HG02870 (cell line): ENCODE data around the gene CAPN5.
A peak's percentile ranks its signal among the peaks of the same experiment; 100 is the strongest.
"Not testable (repeated sequence)": the region's sequence is repeated elsewhere in the genome, so short reads cannot be mapped to it uniquely, and the experiment has no call there.

Experiments
- ATAC-seq: cut with Tn5 transposase; IDR thresholded peaks from one replicate; pipeline ENCODE4 v1.9.1; 2021; ENCODE audit warnings: mild to moderate bottlenecking, moderate library complexity; ENCODE audit not compliant: unreplicated experiment

The CAPN5 gene

GRCh38 chr11:77042111-77042726 is 24.6 kb upstream of the CAPN5 start:
- ATAC-seq = no peak

- no peak for ATAC-seq
These were observed 22.4 kb upstream of the CAPN5 start for GRCh38 chr11:77044356-77044755.

- no peak for ATAC-seq
These were observed 21.9 kb upstream of the CAPN5 start for GRCh38 chr11:77044886-77045285.

- ATAC-seq = no peak
These were observed 20.7 kb upstream of the CAPN5 start for GRCh38 chr11:77046060-77046501.

- ATAC-seq = peak; percentile 85
These were observed 19.5 kb upstream of the CAPN5 start for GRCh38 chr11:77047007-77047927.

- not testable (repeated sequence) for ATAC-seq
These were observed 18.8 kb upstream of the CAPN5 start for GRCh38 chr11:77047928-77048446.

- ATAC-seq = no peak
These were observed 17.7 kb upstream of the CAPN5 start for GRCh38 chr11:77049026-77049425.

- no peak for ATAC-seq
These were observed 15.3 kb upstream of the CAPN5 start for GRCh38 chr11:77051511-77051910.

- ATAC-seq = no peak
These were observed 14.3 kb upstream of the CAPN5 start for GRCh38 chr11:77052518-77052917.

GRCh38 chr11:77053217-77054015 is 13.4 kb upstream of the CAPN5 start:
- no peak for ATAC-seq

- ATAC-seq = no peak
These were observed 12.7 kb upstream of the CAPN5 start for GRCh38 chr11:77054084-77054483.

- ATAC-seq = no peak
These were observed 11.6 kb upstream of the CAPN5 start for GRCh38 chr11:77055101-77055561.

- no peak for ATAC-seq
These were observed 10.9 kb upstream of the CAPN5 start for GRCh38 chr11:77055913-77056312.

- no peak for ATAC-seq
These were observed 9.9 kb upstream of the CAPN5 start for GRCh38 chr11:77056814-77057402.

- no peak for ATAC-seq
These were observed 8.8 kb upstream of the CAPN5 start for GRCh38 chr11:77057938-77058474.

GRCh38 chr11:77058900-77059299 is 7.9 kb upstream of the CAPN5 start:
- no peak for ATAC-seq

GRCh38 chr11:77059806-77060205 is 7.0 kb upstream of the CAPN5 start:
- ATAC-seq = no peak

- no peak for ATAC-seq
These were observed 6.5 kb upstream of the CAPN5 start for GRCh38 chr11:77060234-77060633.

- ATAC-seq = not testable (repeated sequence)
These were observed 5.5 kb upstream of the CAPN5 start for GRCh38 chr11:77061258-77061657.

GRCh38 chr11:77062924-77063323 is 3.8 kb upstream of the CAPN5 start:
- ATAC-seq = no peak
